Activated CD8-positive, alpha-beta memory T cell treated with anti-CD3 and anti-CD28 coated beads for 36 hours (primary cell): ENCODE results near the gene SNED1. TPM values are rescaled to one million over a fixed set of nuclear protein-coding genes. Genes with fewer than 3 reads are reported as not detected.

Source experiments
- CTCF ChIA-PET: fragments of 350-600 bp; sonication (Branson Sonifier 250); formaldehyde crosslinking; loops from one replicate; lab custom pipeline; 2021; ENCODE audit warnings: antibody characterized with exemption; lab: Charles Lee
- POLR2A ChIA-PET: fragments of 350-600 bp; sonication (Branson Sonifier 250); formaldehyde crosslinking; loops from one replicate; lab custom pipeline; 2021; ENCODE audit warnings: antibody characterized with exemption; lab: Charles Lee
- total RNA-seq, 2 experiments: library from RNA; stranded (reverse); gene quantifications; one replicate each; pipeline ENCODE4 v1.2.3, GENCODE V29; 2021

Gene SNED1
- total RNA-seq, 2 experiments from 2014 or later: 0.53 to 0.63 TPM

DNA sequence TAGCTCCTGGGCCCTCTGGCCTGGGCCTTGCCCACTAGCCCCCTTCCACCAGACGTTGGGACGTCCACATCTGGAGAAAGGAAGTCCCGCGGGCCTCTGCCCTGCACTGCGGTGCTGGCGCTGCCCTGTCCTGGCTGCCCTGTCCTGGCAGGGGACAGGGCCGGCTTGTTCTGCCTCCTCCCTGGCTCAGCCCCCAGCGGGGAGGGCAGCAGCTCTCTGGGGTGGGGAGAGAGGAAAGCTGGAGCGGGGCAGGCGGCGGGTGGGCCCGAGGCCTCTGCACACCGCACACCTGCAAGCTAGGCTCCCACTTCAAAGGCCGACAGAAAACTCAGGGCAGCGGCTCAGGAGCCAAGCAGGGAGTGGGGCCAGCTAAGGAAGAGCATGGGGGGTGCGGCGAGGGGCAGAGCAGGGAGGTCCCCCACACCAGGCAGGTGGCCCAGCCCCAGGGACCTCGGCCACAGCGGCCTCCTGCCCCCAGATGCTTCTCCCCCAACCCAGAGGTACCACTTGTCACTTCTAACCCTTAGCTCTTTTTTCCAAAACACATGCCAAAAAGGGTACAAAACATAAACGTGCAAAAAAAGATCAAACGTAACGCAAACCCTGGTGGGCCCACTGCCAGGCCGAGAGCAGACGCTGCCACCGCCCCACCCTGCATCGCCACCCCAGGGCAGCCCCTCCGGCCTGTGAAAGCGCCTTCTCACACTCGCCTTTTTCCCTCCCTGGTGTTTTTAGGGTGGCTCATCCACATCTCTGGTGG lies 13.5 kb downstream of the SNED1 start:
- ChIA-PET POLR2A (no interaction called here), CTCF (no interaction called here)

DNA sequence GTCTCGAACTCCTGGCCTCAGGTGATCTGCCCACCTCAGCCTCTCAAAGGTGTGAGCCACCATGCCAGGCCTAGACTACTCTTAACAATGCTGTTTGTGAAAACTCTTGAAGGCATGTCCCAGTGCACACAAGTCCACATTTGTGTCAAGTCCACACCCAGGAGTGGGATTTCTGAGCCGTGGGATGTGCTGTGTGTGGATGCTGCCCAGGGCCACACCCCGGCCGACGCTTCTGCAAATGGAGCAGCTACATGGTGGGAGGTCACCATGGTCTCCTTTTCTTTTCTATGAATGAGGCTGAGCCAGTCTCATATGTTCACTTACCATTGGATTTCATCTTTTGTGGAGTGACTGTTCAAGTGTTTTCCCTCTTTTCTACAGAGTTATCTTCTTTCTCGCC lies 15.8 kb downstream of the SNED1 start:
- POLR2A ChIA-PET: no interaction called here
- CTCF ChIA-PET: no interaction called here

DNA sequence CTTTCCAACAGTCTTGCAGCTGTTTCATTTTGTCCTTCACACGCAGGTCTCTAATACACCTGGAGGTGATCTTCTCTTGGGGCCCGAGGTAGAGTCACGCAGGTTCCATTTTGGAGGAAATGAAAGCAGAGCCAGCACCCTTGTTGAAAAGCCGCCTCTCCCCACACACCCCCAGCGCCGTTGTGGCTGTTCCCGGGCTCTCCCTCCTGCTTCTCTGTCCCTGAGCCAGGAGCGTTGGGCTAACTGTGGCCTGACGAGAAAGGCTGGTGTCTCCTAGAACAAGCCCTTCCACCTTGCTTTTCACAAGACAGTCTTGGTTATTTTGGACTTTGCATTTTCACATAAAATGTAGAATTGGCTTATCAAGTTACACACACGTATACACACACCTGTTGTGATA lies 16.3 kb downstream of the SNED1 start:
- POLR2A ChIA-PET: no interaction called here
- CTCF ChIA-PET: no interaction called here

DNA sequence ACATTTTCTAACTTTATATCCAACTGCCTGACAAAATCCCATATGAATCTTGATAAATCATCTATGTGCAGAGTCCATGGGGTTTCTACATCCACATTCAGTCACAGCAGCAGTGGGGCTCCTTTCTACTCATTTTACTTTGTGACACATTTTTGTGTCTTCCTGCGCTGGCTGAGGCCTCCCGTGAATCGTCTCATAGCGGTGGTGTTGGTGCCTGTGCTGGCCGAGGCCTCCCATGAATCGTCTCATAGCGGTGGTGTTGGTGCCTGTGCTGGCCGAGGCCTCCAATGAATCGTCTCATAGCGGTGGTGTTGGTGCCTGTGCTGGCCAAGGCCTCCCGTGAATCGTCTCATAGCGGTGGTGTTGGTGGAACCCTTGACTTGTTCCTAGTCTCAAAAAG lies 17.0 kb downstream of the SNED1 start:
- ChIA-PET POLR2A (no interaction called here), CTCF (no interaction called here)

DNA sequence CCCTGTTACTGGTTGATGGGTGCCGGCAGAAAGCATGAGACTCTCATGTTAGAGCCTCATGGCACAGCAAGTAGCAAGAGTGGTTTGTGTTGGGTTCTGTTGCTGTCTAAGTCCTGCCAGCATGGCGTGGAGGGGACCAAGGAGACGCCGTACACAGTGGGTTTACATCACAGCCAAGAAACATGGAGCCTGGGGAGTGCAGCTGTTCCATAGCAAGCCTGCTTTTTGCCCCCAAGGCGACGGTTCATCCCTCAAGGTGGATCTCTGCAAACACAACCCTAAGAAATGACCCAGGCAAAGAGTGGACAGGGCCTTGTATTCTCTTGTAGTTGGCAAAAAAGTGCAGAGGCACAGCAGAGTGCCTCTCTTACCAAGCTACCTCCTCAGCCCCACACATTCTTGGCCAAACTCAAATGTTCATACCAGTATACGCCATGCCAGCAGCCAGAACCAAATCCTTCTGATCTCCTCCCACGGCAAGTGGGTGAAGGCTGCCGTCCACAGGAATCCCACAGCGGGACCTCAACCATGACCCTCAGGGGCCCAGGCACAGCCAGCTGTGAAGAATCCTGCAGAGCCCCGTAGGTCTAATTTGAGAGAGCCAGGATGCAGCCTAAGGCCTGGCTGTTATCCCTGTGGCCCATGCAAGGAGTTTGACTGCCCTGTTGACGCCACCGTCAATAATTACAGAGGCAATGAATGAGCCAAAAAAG lies 19.0 kb downstream of the SNED1 start:
- ChIA-PET CTCF (interaction anchor here (1.6 kb wide), 1 partner anchor 21 kb away, joined by 3 read pairs; no protein-coding TSS in a partner anchor), POLR2A (no interaction called here)

DNA sequence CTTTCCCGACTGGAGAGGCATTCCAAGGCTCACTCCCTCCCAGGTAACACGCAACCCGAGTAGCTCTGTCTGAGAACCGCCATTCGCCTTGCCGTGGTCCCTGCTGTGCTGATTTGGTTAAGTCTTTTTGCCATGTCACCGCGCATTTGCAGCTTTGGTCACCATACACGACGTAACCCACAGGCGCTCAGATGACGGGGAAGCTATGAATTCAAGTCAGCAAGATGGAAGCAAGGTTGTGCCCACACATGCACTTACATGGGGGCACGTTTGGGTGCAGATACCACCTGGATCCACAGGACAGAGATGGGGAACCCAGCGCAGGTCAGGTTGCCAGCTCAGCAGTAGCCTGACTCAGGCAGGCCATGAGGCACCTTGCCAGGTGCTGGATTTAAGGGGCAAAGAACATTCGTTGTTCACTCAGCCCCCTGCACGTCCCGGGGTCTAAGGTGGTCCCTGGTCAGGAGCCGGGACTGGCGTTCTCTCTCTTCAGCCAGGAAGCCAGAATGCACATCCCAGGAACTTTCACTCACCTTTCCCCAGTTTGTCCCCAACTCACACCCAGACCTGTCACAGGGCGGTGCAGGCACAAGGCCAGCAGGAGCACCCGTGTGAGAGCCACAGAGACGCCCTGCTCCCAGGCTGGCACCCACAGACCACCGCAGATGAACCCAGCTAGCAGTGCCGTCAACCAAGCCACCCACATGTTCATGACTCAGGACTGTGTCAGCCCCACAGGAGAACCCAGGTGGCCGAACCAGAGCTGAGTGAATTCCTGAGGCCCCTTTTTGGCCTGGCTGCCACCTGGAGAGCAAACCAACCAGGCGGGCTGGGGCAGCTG lies 19.9 kb downstream of the SNED1 start:
- CTCF ChIA-PET: interaction anchor here (0.7 to 1.6 kb wide), 2 partner anchors 16 to 20 kb away, joined by 3 read pairs; no protein-coding TSS in a partner anchor
- POLR2A ChIA-PET: no interaction called here

DNA sequence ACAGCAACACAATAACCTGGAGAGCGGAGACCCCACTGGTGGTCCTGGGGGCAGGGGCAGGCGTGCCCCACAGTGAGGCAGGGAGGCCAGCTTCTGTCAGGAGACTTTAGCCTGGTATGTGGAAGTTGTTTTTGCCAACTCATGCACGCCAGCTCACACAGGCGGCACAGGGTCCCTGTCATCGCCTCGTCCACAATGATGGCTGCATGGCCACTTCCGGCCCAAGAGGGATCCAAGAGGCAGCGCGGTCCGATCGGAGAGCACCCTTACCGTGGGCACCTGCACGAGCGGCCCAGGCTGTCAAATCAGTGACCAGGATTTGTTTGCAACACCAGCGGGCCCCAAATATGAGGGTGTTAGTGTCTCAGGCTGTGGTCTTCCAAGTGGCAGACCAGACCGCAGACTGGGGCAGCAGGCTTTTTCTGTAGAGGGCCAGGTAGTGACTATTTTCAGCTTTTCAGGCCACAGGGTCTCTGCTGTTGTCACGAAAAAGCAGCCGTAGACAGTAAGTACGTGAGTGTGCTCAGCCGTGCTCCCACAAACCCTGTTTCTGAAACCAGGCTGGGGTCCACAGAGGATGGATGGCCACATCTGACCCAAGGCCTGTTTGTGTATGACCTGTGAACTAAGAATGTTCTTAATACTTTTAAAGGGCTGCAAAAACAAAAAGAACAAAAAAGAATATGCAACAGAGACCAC lies 21.2 kb downstream of the SNED1 start:
- ChIA-PET POLR2A (no interaction called here), CTCF (no interaction called here)

DNA sequence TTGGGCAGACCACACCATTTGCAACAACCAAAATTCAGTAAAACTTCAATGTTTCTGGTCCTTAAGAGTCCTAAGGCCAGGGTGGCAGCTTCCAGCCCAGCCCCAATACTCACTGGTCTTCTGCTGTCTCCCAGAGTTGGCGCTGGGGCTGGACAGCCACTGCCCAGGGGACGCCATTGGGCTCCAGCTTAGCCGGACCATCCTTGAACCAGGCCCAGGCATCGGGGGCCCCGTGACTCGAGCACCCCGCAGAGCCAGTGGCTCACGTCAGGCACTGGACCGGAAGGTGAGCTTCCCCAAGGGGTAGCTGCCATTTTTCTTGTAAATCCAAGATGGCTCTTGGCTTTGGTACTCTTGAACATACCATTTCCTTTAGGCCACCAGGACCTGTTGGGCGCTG lies 21.8 kb downstream of the SNED1 start:
- POLR2A ChIA-PET: no interaction called here
- CTCF ChIA-PET: no interaction called here

DNA sequence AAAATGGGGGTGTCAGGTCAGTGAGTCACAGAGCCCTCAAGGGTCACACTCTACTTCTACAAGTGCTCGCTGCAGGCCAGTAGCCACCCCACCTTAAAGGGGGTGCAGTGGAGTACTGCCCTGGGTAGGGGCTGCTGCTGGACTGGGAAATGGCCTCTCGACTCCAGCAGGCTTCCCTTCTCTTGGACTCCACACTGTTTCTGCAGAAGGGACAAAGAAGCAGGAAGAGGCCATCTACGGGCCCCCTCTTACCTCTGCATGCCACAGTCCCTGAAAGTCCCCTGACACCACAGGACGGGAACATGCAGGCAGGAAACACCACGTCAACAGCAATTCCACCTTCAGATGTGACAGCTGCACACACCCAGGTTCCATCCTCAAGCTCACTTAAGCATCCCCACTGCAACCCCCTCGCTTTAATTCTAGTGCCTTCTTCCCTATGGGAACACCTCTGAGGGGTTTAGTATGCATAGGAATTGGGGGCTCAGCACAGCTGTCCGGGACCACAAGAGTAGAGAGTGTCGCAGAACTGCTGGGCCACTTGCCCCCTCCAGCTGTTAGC lies 22.3 kb downstream of the SNED1 start:
- POLR2A ChIA-PET: no interaction called here
- CTCF ChIA-PET: no interaction called here

DNA sequence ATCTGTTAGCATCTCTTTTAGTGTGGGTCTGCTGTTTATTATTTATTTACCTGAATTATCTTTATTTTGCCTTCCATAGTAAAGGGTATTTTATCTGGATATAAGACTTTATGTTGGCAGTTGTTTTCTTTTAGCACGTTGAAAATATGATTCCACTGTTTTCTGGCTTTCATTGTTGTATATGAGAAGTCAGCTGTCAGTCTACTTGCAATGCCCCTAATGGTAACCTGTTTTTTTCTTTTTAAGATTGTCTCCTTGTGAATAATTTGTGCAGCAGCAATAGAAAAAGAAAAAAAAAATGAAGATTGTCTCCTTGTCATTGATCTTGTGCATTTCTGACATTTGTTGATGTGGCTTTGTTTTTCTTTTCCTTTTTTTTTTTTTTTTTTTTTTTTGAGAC lies 27.2 kb downstream of the SNED1 start:
- CTCF ChIA-PET: no interaction called here
- POLR2A ChIA-PET: interaction anchor here (0.7 kb wide), 1 partner anchor 16 kb away, joined by 3 read pairs; no protein-coding TSS in a partner anchor

DNA sequence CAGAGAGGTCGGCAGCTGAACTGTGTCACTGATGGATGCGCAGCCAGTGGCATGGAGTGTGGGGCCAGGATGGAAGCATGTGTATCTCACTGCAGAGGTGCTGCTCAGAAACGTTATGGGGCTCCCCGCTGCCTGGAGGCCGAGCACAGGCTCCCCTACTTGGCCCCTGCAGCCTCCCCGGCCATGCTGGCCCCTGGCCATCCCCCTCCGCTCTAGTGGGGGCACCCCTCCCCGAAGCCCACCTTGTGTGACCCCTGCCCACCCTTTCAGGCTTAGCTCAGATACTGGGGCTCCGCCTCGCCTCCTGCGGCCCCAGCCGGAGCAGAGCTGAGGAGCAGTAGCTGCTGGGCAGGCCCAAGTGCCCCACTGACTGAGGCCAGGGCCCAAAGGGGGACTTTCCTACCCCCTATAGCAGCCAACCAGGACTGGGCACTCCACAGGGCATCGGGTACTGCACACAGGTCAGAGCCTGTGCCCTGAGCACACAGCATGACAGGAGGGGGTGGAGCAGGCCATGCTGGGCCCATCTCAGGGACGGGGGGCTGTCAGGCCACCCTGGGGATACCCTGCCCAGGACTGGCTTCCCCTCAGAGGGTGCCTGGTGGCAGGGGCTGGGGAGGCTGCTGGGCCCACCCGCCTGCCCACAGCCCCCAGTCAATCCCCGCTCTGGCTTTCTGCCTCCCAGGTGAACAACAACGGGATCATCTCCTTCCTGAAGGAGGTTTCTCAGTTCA lies 31.3 kb downstream of the SNED1 start:
- POLR2A ChIA-PET: no interaction called here
- CTCF ChIA-PET: no interaction called here

DNA sequence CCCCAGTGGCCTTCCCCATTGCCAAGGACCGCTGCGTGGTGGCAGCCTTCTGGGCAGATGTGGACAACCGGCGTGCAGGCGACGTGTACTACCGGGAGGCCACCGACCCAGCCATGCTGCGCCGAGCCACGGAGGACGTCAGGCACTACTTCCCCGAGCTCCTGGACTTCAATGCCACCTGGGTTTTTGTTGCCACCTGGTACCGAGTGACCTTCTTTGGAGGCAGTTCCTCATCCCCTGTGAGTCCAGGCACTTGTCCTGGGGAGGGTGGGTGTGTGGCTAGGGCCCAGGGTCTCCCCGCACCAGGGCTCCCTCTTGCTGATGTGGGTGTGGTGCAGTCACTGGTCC lies 31.9 kb downstream of the SNED1 start:
- POLR2A ChIA-PET: no interaction called here
- CTCF ChIA-PET: no interaction called here

DNA sequence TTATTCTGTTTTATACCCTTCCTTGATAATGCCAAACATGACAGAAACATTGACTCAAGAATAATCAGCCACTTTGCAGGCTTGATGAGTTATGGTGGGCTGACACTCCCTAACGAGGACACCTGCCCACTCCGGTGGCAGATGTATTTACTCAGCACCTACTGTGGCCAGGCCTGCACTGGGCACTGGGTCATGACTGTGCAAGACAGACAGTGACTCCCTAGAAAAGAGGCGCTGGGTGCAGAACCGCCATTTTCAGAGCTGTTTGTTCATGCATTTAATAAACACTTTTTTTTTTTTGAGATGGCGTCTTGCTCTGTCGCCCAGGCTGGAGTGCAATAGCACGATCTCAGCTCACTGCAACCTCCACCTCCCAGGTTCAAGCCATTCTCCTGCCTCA lies 32.5 kb downstream of the SNED1 start:
- ChIA-PET CTCF (no interaction called here), POLR2A (no interaction called here)

DNA sequence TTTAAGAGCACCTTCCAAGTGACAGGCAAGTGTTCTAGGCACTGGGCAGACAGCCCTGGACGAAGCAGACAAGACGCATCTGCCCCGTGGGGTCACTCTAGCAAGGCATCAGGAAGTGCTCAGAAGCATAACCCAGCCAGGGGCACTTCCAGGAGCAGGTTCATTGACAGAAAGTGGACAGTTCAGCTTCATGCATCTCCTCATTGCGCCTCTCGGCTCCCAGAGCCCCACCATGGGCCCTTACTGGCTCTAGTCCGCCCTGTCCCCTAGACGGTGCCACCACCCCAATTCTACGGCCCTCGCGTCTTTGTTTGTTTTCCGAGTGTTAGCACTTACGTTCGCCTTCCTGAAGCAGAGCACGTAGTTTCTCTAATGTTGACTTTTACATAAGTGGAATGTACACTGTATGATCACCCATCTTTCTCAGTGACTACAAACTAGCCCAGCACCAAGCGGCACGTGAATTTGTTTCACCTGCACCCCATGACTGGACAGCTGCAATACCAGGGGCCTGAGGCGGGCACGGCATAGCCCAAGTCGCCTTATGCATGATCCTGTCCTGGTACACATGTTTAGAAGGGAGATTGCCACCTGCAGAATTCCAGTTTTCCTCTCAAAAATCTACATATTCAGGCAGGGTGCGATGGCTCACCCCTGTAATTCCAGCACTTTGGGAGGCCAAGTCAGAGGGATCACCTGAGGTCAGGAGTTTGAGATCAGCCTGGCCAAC lies 33.2 kb downstream of the SNED1 start:
- CTCF ChIA-PET: no interaction called here
- POLR2A ChIA-PET: no interaction called here

DNA sequence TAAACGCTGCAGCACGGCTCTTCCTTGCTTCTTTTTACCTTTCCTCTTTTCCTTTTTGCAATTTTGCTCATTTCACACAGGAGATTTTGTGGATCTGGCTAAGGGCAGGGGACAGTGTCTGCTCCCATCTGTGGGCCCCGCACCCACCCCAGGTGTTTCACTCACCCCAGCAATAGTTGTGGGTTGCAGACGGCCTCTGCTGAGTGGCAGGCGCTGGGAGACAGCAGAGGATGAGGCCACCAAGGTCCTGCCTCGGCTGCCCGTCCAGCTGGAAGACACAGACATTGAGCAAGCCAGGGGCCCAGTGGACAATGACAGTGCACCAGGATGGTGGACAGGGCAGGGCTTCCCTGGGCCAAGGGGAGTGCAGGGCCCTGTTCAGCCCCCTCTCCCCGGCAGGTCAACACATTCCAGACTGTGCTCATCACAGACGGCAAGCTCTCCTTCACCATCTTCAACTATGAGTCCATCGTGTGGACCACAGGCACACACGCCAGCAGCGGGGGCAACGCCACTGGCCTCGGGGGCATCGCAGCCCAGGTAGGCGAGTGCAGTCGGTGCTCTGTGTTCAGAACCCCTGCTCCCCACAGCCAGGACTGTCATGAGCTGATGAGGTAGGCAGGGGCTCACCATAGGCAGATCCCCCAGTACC lies 35.0 kb downstream of the SNED1 start:
- CTCF ChIA-PET: no interaction called here
- POLR2A ChIA-PET: no interaction called here

DNA sequence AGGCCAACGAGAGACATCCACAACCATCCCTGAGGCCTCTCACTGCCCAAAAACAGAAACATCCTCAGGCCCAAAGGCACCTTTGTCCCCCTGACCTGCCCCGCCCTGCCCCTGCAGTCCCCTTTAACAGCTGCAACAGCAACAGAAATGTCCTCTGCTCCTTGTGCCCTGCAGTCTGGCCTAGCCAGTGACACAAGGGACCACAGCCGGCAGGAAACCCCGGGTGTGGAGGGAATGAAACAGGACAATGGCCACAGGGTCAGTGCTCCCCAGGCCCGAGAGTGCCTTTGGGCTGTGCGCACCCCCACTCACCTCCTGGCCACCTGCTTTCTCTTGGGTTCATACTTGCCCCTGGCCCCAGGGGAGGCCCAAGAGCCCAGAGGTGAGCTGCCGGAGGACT lies 35.6 kb downstream of the SNED1 start:
- CTCF ChIA-PET: no interaction called here
- POLR2A ChIA-PET: no interaction called here

DNA sequence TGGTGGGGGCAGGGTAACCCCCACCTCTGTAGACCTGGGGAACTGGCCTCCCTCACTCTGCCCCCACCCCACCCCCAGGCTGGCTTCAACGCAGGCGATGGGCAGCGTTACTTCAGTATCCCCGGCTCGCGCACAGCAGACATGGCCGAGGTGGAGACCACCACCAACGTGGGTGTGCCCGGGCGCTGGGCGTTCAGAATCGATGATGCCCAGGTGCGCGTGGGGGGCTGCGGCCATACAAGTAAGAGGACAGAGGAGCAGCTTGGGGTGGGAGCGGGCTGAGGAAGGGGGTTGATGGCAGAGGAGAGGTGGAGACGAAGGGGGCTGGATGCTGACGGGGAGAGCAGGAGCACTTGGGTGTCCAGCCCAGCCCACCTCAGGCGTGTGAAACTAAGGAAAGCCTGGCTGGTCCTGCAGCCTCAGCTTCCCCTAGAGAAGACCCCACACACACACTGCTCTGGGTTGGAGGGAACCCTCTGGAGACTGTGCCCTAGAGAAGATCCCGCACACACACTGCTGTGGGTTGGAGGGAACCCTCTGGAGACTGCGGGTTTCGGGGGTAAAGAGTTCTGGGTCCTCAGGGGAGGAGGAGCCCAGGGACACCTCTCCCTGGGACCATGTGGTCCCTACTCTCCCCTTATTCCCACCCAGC lies 36.2 kb downstream of the SNED1 start:
- ChIA-PET POLR2A (no interaction called here), CTCF (no interaction called here)
